Muscle of arm (tissue), 12 donors: Measurements from ENCODE around the gene ST3GAL5. TPM values are rescaled to one million over a fixed set of nuclear protein-coding genes. Genes with fewer than 3 reads are reported as not detected.

Experiments
- DNase-seq: peaks from one replicate; pipeline ENCODE4 v3.0.0-alpha.2; 2013
- polyA plus RNA-seq, 12 donors: library from polyadenylated mRNA; unstranded; fragments of 120-200 nt; gene quantifications; one replicate each; pipeline ENCODE4 v1.2.1, GENCODE V29; 2013; ENCODE audit not compliant: insufficient read length in 12 of 12

ST3GAL5 gene
- polyA plus RNA-seq, 12 donors = 29.1 to 44.7 (median 34.3) TPM; not detected in 1

GRCh38 chr2:85867556-85868292 lies 21.1 kb downstream of the ST3GAL5 start:
- no peak for DNase-seq

- no peak for DNase-seq
Observed at GRCh38 chr2:85867121-85867520, 21.7 kb downstream of the ST3GAL5 start.

- DNase-seq = no peak
Observed at GRCh38 chr2:85866165-85866659, 22.6 kb downstream of the ST3GAL5 start.

- DNase-seq = no peak
Observed at GRCh38 chr2:85865539-85866164, 23.1 kb downstream of the ST3GAL5 start.

GRCh38 chr2:85864654-85865053 lies 24.1 kb downstream of the ST3GAL5 start:
- DNase-seq = no peak

GRCh38 chr2:85862426-85862825 lies 26.4 kb downstream of the ST3GAL5 start:
- DNase-seq = no peak

DNA sequence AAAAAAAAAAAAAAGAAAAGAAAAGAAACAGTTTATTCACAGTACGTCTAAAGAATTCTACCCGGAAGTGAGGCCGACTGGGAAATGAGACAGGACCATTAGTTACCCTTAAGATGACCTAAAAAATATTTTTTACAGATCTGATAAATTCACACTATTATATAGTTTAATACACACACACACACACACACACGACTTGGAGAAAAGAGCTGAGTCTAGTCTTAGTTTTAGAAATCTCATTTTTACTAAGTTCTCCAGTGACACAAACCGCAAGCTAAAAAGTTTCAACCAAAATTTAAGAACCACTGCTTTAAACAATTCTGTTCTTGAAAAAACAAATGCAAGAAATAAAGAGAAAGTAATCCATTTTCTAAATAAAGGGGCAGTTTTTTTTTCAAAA lies 27.1 kb downstream of the ST3GAL5 start:
- DNase-seq = no peak

DNA sequence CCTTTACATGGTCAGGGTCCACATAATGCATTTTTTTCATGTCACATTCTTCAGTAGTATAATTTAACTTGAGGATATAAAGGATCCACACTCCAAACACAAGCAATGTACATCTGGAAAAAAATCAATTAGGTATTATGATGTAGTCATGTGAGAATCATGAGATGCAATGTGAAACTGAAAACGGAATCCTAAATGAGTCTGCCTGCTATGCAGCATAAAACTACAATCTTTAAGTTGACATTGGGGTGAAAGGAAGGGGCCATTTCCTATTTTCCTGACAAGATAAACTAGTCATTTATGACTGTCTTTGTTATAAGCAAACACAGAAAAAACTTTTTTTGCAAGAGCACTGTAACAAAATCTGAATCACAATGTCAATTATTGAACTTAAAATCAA lies 27.6 kb downstream of the ST3GAL5 start:
- DNase-seq = no peak

DNA sequence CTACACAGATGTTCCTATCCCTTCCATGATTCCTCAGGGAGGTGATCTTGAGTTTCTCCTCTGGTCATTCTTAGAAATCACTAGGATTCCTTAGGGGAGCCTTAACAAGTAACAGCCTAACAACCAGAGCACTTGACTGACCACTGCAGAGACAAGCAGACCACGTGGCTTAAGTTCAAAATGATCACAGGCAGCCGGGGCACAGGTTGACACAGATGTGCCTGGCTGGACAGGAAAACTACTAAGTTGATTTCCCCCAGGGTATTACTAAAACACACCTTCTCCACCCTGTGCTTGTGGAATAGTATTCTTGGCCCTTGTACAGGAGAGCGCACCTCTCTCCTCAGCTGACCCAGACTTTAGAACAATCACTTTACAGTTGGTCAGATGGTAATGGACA lies 29.9 kb downstream of the ST3GAL5 start:
- no peak for DNase-seq

DNA sequence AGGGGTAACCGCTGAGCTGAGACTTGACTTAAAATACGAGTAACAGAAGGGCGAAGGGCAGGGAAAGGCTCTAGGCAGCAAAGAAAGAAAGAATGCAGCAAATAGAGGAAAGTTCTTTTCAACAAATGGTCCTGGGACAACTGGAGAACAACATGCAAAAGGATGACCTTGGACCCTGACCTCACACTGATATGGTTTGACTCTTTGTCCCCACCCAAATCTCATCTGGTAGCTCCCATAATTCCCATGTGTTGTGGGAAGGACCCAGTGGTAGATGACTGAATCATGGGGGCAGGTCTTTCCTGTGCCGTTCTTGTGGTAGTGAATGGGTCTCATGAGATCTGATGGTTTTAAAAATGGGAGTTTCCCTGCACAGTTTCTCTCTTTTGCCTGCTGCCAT lies 33.9 kb downstream of the ST3GAL5 start:
- no peak for DNase-seq

DNA sequence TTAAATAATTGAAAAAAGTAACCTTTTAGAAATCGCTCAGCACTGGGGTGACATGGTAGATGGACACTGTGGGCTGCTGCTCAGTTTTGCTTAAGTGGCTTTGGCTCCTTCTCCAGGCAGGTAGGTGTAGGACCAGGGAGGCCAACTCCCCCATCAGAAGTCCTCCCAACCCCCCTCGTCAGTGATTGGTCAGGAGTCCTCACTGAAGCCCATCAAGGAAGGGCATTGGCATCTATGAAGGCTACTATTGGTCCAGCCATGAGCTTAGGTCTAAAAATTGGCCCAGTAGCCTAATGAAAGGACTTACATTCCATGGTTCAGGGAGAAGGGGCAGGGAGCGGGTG lies 34.7 kb downstream of the ST3GAL5 start:
- no peak for DNase-seq

DNA sequence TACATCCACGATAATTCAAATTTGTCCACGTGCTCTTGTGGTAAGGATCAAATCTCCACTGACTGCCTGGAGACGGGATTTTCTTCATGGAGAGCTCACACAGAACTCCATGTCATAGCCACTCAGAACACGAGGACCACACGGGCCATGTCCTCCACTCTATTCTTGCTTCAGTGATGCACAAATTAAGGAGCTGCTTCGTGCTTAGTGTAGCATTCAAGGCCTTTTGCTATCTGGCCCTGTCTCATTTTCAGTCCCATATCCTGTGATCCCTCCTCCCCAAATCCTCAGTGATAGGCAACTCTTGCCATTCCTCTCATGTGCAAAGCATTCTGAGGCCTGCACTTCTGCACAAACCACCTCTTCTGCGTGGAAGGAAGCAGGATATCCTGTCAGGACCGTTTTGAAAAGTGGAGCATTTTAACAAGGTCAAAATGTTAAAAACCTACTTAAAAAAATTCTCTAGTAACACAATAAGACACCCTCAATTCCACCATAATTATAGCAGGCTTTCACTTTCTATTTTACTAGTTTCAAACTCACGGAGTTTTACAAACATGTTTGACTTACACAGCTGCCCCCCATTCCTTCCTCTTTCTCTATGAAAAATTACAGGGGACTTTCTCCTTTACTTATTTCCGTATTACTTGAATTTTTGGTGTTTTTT lies 35.2 kb downstream of the ST3GAL5 start:
- no peak for DNase-seq

- no peak for DNase-seq
Observed at GRCh38 chr2:85852937-85853498, 35.8 kb downstream of the ST3GAL5 start.

- no peak for DNase-seq
Observed at GRCh38 chr2:85852152-85852840, 36.5 kb downstream of the ST3GAL5 start.

DNA sequence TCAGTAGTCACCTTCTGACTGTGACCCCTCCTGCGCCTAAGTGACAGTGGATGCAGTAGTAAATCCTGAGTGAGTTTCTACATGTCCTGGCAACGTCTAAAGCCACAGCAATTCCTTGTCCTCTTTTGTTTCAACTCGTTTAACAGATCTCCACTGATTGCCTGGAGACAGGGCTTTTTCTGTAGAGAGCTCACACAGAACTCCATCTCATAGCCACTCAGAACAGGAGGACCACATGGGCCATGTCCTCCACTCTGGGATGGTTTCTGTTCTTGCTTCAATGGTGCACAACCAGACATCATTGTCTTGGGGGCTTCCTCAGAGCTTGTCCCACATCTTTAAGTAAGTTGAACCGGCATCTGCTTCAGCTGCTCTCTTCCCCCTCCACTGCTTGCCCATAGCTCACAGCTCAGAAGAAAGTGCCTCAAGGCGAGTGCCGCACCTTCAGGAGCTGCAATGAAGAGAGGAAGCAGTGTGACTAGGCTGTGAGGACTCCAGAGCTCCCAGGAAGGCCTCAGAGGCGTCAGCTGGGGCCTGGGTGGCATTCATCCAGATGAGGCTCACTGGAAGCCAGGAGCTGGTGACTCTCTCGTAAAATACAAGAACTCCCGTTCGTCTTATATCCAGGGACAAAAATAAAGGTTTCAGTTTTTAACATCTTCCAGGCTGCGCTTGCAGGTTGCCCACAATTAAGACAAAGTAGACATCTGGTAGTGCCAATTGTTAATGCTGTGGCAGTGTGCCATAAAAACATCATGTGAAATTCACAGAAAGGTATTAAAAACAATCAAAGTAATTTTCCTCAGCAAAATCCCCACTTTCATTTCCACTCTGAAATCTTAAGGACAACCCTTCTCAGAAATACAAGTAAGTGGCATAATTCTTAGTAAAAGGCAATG lies 37.3 kb downstream of the ST3GAL5 start:
- no peak for DNase-seq

DNA sequence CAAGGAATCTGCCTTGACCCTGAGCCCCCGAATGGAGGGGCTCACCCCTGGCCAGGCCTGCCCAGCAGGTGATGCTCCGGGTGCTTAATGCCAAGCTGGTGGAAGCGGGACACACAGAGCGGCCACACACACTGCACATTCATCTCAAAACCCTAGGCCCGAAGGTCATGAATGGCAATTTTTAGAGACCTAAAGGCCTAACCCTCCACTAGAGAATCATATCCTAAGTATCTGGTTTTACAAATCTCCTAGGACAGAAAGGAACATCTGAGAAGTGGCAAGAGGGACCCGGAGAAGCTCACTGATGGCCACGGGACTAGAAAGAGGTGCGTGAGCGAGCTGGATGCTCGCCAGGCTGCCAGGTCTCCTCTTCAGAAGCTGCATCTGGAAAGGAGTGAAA lies 38.3 kb downstream of the ST3GAL5 start:
- DNase-seq = no peak

DNA sequence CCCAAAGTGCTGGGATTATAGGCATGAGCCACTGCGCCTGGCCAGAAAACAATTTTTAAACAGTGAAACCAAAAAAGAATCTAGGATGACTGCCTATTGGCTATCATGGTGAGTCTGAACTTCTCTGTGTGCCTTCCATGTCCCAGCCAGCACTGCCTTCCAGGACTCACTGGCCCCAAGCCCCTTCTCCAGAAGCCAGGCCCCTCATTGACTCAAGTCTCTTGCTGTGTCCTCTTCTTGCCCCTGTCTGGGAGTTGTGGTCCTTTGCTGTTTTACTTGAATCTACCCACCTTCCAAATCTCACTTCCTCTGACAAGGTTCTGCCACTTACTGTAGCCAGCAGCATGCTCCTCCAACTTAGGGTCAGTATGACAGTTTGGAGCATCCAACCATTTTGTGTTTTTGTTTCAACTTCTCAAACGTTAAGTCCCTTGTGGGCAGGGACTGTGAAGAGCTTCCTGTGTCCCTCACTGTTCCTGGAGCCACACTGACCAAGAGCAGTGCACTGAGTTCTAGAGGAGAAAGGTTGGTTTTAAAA lies 41.7 kb downstream of the ST3GAL5 start:
- no peak for DNase-seq

DNA sequence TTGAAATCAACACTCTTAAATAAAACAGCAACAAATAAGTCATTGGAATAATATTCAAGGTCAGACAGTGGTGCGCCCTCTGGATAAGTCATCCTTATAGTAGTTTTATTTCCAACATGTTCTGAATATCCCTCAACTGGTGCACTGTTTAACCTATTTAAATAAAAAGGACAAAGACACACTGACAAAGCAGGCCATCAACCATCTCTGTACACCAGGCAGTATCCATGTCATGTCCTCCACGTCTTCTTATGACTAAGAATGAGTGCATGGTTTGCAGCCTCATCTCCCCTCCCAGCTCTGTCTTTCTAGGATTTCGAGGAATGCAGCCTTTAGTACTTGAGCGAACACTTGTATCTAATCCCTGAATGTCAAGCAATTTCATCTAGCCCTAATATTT lies 42.4 kb downstream of the ST3GAL5 start:
- no peak for DNase-seq

DNA sequence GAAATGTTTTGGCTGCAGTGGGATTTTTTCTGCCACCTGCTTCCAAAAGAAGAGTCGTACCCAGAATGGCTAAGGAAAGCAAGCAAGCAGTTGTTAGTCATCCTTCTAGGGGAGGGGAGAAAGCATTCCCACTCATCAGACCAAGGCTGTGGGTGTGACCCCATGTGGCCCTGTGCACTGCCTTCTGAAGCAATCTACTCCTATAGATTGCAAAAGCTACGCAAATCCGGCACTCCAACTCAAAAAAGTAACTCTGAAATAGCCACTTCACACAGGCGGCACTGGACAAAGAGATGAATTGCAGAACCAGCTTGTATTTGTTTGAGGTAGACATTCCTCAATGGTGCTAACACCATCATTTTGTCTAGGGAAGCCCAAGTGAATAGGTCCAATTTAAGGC lies 44.3 kb downstream of the ST3GAL5 start:
- no peak for DNase-seq

DNA sequence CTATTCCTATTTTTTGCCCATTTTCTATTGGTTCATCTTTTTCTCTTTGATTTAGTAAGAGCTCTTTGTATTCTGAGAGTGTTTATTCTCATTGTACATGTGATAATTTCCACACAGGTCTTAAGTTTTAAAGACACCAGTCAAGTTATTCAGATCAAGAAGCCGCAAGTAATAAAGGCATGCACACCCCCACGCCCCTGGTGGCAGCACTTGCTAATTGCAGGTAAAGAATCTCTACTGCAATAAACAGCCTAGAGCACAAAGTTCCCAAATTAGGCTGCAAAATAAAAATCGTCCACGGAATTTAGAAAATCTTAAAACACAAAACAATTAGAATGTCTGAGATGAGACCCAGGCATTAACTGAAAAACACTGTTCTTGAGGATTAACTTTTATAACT lies 45.2 kb downstream of the ST3GAL5 start:
- DNase-seq = no peak

DNA sequence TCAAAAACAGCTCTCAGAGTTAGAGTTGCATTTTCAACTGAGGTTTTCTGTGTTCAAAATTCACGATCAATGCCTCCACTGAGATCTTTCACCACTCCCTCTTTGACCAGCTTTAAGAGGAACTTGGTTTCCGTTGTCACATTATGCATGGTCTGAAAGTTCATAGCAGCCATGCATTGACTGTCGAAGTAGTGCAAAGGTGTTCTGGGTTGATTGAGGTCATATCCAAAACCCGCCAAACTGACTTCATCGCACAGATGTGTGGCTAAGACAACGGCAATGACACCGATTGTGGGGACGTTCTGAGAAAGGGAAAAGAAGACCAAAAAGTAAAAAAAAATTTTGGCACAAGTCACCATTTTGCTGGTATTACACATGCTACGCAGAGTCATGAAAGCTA lies 48.7 kb downstream of the ST3GAL5 start:
- DNase-seq = no peak
